Right lobe of liver (tissue), 4 donors: ENCODE measurements around the gene SIMC1.

ENCODE experiments used
- POLR2A ChIP-seq: fragments of 450-650 bp; IDR thresholded peaks from one replicate; pipeline ENCODE4 v1.6.1; 2017; ENCODE audit warnings: antibody characterized with exemption, mild to moderate bottlenecking
- TF ChIP-seq, protein P1 (sequence below), 4 donors: fragments of 200-600 bp in 3 of 4; fragments of 450-650 bp in 1 of 4; IDR thresholded peaks; one replicate each; pipeline versions ENCODE4 v1.5.1 to v1.8.0; 2016 to 2022; ENCODE audit warnings: antibody characterized with exemption in 4 of 4, mild to moderate bottlenecking in 2 of 4
- donor health status: DM: no; HTN: no; CAD: no.
- donor health status: DM: no; HTN: no; CAD: no.
- donor health status: DM: no; HTN: yes; CAD: no.

DNA sequence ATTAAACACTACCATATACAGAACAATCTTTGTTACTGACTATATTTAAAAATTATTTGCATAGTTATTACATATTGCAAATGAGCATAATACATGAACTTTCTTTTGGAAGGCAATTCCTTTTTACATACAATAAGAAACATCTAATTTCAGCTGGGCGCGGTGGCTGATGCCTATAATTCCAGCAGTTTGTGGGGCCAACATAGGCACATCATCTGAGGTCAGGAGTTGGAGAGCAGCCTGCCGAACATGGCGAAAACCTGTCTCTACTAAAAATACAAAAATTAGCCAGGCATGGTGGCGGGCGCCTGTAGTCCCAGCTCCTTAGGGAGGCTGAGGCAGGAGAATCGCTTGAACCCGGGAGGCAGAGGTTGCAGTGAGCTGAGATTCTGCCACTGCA, 36.4 kb upstream of the SIMC1 start:
- no peak for TF ChIP-seq POLR2A
- TF ChIP-seq, protein P1, sequence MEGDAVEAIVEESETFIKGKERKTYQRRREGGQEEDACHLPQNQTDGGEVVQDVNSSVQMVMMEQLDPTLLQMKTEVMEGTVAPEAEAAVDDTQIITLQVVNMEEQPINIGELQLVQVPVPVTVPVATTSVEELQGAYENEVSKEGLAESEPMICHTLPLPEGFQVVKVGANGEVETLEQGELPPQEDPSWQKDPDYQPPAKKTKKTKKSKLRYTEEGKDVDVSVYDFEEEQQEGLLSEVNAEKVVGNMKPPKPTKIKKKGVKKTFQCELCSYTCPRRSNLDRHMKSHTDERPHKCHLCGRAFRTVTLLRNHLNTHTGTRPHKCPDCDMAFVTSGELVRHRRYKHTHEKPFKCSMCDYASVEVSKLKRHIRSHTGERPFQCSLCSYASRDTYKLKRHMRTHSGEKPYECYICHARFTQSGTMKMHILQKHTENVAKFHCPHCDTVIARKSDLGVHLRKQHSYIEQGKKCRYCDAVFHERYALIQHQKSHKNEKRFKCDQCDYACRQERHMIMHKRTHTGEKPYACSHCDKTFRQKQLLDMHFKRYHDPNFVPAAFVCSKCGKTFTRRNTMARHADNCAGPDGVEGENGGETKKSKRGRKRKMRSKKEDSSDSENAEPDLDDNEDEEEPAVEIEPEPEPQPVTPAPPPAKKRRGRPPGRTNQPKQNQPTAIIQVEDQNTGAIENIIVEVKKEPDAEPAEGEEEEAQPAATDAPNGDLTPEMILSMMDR (IDR thresholded peaks at IDR 0.05) = no peak
